Stomach (tissue), 4 donors: ENCODE data around the gene NPAS3.

ENCODE experiments used
- EP300 ChIP-seq: sonication (generic); formaldehyde crosslinking; IDR thresholded peaks from one replicate; pipeline ENCODE4 v1.6.1; 2017; ENCODE audit warnings: antibody characterized with exemption
- POLR2A ChIP-seq, 4 donors: fragments of 450-650 bp; IDR thresholded peaks; one replicate each; pipeline ENCODE4 v1.6.1; 2016; ENCODE audit warnings: antibody characterized with exemption in 4 of 4, control low read depth in 2 of 4, mild to moderate bottlenecking in 1 of 4, moderate library complexity in 1 of 4
- POLR2AphosphoS5 ChIP-seq, 3 donors: sonication (generic); formaldehyde crosslinking; IDR thresholded peaks; one replicate each; pipeline ENCODE4 v1.6.1; 2016; ENCODE audit warnings: antibody characterized with exemption in 3 of 3
- TF ChIP-seq, protein P1 (sequence below), 7 experiments: fragments of 450-650 bp in 4 of 7; fragments of 200-600 bp in 3 of 7; sonication (generic) in 3 of 7; IDR thresholded peaks; one replicate each; pipeline ENCODE4 v1.5.1; 2016 to 2019; ENCODE audit warnings: antibody characterized with exemption in 7 of 7, control low read depth in 2 of 7, mild to moderate bottlenecking in 1 of 7

DNA sequence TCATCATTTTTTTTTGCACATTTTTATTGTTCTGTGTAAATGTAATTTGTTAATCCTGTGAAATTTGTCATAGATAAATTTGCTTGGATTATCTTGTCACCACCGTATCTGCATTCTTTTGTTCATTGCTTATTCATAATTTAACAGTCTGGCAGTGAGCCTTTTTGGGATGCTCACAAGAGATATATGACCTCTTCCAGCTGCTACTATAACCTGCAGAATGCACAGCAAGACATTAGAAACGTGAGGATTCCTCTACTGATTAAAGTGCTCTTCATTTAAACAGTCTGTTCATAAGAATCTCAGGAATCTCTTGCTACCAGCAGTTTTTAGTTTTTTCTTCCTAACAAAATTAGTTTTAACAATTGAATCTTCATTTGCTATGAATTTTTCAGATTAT lies 9.1 kb downstream of the NPAS3 start:
- no peak for TF ChIP-seq POLR2A (IDR thresholded peaks at IDR 0.05)
- TF ChIP-seq, protein P1, sequence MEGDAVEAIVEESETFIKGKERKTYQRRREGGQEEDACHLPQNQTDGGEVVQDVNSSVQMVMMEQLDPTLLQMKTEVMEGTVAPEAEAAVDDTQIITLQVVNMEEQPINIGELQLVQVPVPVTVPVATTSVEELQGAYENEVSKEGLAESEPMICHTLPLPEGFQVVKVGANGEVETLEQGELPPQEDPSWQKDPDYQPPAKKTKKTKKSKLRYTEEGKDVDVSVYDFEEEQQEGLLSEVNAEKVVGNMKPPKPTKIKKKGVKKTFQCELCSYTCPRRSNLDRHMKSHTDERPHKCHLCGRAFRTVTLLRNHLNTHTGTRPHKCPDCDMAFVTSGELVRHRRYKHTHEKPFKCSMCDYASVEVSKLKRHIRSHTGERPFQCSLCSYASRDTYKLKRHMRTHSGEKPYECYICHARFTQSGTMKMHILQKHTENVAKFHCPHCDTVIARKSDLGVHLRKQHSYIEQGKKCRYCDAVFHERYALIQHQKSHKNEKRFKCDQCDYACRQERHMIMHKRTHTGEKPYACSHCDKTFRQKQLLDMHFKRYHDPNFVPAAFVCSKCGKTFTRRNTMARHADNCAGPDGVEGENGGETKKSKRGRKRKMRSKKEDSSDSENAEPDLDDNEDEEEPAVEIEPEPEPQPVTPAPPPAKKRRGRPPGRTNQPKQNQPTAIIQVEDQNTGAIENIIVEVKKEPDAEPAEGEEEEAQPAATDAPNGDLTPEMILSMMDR (IDR thresholded peaks at IDR 0.05) = no peak
- TF ChIP-seq POLR2AphosphoS5 (IDR thresholded peaks at IDR 0.05) = no peak
- no peak for TF ChIP-seq EP300
